ENCODE data around the gene SLC7A6.

GRCh38 chr16:68299571-68300453, 35.5 kb downstream of the SLC7A6 start:
- TF ChIP-seq CTCF (IDR thresholded peaks at IDR 0.05; ENCODE audit: control extremely low read depth in 1 of 3, insufficient read depth in 1 of 3, low read depth in 1 of 3, low read length in 3 of 3) = no peak
- TF ChIP-seq EZH2 (IDR thresholded peaks at IDR 0.05; ENCODE audit: low read depth, low read length, severe bottlenecking) = no peak
- TF ChIP-seq SP1 (IDR thresholded peaks at IDR 0.05; ENCODE audit: low read depth, low read length) = no peak
- no peak for TF ChIP-seq BRCA1 (IDR thresholded peaks at IDR 0.05; ENCODE audit: low read depth, low read length)
- TF ChIP-seq SP4 (IDR thresholded peaks at IDR 0.05; ENCODE audit: low read length) = no peak
- no peak for TF ChIP-seq EGR1 (IDR thresholded peaks at IDR 0.05; ENCODE audit: borderline replicate concordance, low read depth, low read length)
- no peak for TF ChIP-seq RAD21 (IDR thresholded peaks at IDR 0.05 in 1 of 2, conservative IDR thresholded peaks at IDR 0.05 in 1 of 2; ENCODE audit: low read depth in 2 of 2, low read length in 2 of 2)
- TF ChIP-seq, protein P1, sequence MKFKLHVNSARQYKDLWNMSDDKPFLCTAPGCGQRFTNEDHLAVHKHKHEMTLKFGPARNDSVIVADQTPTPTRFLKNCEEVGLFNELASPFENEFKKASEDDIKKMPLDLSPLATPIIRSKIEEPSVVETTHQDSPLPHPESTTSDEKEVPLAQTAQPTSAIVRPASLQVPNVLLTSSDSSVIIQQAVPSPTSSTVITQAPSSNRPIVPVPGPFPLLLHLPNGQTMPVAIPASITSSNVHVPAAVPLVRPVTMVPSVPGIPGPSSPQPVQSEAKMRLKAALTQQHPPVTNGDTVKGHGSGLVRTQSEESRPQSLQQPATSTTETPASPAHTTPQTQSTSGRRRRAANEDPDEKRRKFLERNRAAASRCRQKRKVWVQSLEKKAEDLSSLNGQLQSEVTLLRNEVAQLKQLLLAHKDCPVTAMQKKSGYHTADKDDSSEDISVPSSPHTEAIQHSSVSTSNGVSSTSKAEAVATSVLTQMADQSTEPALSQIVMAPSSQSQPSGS (IDR thresholded peaks at IDR 0.05; ENCODE audit: low read length) = no peak
- TF ChIP-seq POLR2AphosphoS5 (IDR thresholded peaks at IDR 0.05; ENCODE audit: low read depth, low read length) = peak; percentile 40; the same call in 1 of the 2 replicates
- TF ChIP-seq EP300 (IDR thresholded peaks at IDR 0.05; ENCODE audit: borderline replicate concordance in 1 of 2, low read depth in 2 of 2, low read length in 2 of 2) = no peak
